SK-N-MC (cell line): ENCODE results near the gene TMEM271.

Source experiments
- EZH2 ChIP-seq: fragments of 200-600 bp; sonication (generic); IDR thresholded peaks from one replicate; pipeline ENCODE4 v1.6.1; 2017; ENCODE audit warnings: antibody characterized with exemption
- FOXP2 ChIP-seq: optimal IDR thresholded peaks from 2 replicates; pipeline ENCODE3; 2011; ENCODE audit warnings: mild to moderate bottlenecking, moderate library complexity; ENCODE audit not compliant: insufficient read depth; ENCODE audit errors: extremely low read length, control extremely low read depth
- POLR2AphosphoS5 ChIP-seq: IDR thresholded peaks from 2 replicates; pipeline ENCODE4 v1.6.1; 2012; ENCODE audit warnings: mild to moderate bottlenecking, low read depth, low read length, borderline replicate concordance

DNA sequence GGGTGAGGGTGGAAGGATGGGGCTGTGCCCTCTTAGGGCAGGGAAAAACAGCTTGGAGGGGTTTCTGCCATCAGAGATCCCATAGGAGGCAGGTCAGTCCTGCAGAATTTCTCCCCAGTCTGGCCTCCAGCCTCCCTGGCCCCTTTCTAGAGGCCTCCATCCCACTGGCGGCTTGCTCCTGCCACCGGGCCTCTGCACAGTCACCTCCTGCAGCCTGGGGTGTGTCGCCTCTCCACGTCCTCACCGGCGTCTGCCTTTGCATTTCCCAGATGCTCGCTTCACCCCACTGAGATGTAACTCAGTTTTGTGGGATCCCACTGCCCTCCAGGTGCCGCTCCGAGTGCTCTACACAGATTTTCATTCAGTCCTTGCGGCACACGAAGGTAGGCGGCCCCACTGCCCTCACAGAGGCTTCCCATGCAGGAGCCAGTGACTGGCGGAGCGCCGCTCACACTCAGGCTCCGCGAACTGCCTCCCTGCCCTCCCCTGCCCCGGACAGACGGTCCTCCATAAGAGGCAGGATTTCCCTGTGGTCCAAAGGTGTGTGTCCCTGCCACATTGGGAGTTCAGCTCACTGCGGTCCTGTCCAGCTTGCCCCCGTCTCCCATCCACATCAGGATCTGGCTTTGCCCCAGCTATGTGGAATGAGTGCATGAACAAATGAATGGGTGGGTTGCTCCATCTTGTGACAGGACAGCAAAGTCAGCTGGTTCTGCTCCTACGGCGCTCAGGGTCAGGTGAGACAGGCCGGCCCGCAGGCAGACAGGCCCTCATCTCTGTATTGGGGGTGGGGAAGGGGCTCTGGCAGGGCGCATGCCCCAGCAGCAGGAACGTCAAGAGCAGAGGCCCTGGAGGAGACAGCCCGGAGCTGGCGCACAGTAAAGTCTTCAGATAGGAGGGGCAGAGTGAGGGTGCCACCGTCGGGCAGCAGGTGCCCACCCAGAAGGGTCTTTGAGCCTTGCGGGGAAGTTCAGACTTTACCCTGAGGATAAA, 2.7 kb upstream of the TMEM271 start:
- TF ChIP-seq POLR2AphosphoS5 (no peak), FOXP2 (no peak), EZH2 (no peak)
